GM19468 (cell line): ENCODE results near the gene RAB12.

Experiments used
- ATAC-seq: cut with Tn5 transposase; IDR thresholded peaks from one replicate; pipeline ENCODE4 v1.9.1; 2021; ENCODE audit warnings: mild to moderate bottlenecking, moderate library complexity, moderate number of reproducible peaks; ENCODE audit not compliant: unreplicated experiment; ENCODE audit errors: extremely low read depth

The RAB12 gene

GRCh38 chr18:8673256-8674209, 64.3 kb downstream of the RAB12 start:
- peak; percentile 83 for ATAC-seq

GRCh38 chr18:8675057-8675456, 65.8 kb downstream of the RAB12 start:
- ATAC-seq: no peak

GRCh38 chr18:8681196-8681595, 72.0 kb downstream of the RAB12 start:
- ATAC-seq: no peak

- ATAC-seq: no peak
Observed at GRCh38 chr18:8684577-8684976, 75.3 kb downstream of the RAB12 start.

GRCh38 chr18:8685141-8685913, 76.1 kb downstream of the RAB12 start:
- no peak for ATAC-seq

GRCh38 chr18:8685914-8686216, 76.6 kb downstream of the RAB12 start:
- ATAC-seq: no peak

DNA sequence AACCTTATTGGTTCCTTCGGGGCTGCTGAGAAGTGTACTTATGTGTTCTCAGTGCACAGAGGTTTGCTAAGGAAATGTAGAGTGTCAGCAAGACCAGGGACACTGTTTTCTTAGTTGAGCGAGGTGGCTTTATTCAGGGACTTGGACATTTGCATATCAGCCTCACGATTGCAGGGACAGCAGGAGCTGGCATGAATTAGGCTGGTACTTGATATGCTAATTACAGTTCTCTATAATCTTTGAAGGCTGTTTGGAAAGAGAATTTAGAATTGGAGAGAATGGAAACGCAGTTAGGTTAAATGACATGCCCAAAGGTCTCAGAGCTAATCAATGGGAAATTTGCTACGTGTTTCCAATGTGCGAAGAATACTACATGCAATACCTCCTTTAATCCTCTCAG, 77.4 kb downstream of the RAB12 start:
- no peak for ATAC-seq

- no peak for ATAC-seq
Observed at GRCh38 chr18:8688216-8688800, 79.1 kb downstream of the RAB12 start.

- ATAC-seq: no peak
Observed at GRCh38 chr18:8688816-8689215, 79.6 kb downstream of the RAB12 start.
